DMS 273 (cell line): ENCODE data around the gene SLC28A1.

ENCODE experiments used
- DNase-seq: peaks from one replicate; lab custom pipeline; 2025; ENCODE audit not compliant: unreplicated experiment; lab: John Stamatoyannopoulos, UW

The SLC28A1 gene

GRCh38 chr15:84883916-84884781, at the start of gene SLC28A1:
Gene SLC28A1, plus strand, starts transcription at chr15:84884662. Its CDS starts 3,099 bp downstream, at chr15:84887761.
- DNase-seq: peak; percentile 8

- no peak for DNase-seq
Measured at GRCh38 chr15:84834969-84835368, 49.5 kb upstream of the SLC28A1 start.

- DNase-seq: no peak
Measured at GRCh38 chr15:84835661-84836337, 48.7 kb upstream of the SLC28A1 start.

DNA sequence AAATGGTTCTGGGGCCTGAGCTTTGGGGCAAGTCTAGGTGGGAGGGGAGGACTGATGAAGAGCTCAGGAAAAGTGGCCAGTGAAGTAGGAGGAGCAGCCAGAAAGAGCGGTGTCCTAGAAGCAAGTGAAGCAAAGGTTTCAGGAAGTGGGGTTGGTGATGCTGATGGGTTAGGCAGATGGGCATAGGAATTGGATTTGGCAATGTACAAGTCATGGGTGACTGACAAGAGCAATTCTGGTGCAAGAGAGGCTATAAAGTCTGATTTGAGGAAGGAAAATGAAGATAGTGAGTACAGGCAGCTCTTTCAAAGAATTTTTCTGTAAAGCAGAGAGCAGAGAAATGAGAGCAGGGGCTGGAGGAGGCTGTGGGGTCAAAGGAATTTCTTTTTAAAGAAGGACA, 47.6 kb upstream of the SLC28A1 start:
- no peak for DNase-seq

DNA sequence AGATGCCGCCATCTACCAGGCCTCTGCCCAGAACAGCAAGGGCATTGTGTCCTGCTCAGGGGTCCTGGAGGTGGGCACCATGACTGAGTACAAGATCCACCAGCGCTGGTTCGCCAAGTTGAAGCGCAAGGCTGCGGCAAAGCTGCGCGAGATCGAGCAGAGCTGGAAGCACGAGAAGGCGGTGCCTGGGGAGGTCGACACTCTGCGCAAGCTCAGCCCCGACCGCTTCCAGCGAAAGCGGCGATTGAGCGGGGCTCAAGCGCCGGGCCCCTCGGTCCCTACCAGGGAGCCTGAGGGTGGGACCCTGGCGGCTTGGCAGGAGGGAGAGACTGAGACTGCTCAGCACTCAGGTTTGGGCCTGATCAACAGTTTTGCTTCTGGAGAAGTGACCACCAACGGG, 44.7 kb upstream of the SLC28A1 start:
- DNase-seq: no peak

- no peak for DNase-seq
Measured at GRCh38 chr15:84840255-84840654, 44.2 kb upstream of the SLC28A1 start.

- DNase-seq: no peak
Measured at GRCh38 chr15:84840741-84841429, 43.6 kb upstream of the SLC28A1 start.

DNA sequence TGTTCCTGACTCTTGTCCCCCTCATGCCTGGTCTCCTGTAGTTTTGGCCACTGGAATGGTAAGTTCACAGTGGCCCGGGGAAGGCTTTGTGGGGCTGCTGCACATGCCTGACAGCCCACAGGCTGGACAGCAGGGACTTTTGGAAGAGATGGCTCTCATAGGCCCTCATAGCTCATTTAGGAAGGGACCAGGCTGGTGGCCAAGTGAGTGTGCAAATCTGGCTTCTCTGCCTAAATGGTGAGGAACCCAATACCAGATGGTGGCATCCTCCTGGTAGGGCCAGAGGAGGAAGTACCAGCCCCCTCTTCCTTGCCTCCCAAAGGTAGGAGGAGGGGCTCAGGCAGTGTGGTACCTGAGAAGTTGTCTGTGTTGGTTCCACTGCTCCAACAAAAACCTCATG, 41.7 kb upstream of the SLC28A1 start:
- no peak for DNase-seq

GRCh38 chr15:84844964-84845363, 39.5 kb upstream of the SLC28A1 start:
- no peak for DNase-seq

GRCh38 chr15:84845631-84846030, 38.8 kb upstream of the SLC28A1 start:
- DNase-seq: peak; percentile 66

DNA sequence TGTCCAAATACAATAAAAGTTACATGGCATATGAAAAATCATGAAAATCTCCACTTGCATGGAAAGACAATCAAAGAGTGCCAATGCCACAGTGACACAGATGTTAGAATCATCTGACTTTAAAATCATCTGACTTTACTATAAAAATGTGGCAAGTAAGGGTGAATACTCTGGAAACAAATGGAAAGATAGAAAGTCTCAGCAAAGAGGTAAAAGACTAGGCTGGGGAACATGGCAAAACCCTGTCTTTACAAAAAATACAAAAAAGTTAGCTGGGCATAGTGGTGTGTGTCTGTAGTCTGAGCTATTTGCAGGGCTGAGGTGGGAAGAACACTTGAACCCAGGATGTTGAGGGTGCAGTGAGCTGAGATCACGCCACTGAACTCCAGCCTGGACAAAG, 38.2 kb upstream of the SLC28A1 start:
- no peak for DNase-seq

DNA sequence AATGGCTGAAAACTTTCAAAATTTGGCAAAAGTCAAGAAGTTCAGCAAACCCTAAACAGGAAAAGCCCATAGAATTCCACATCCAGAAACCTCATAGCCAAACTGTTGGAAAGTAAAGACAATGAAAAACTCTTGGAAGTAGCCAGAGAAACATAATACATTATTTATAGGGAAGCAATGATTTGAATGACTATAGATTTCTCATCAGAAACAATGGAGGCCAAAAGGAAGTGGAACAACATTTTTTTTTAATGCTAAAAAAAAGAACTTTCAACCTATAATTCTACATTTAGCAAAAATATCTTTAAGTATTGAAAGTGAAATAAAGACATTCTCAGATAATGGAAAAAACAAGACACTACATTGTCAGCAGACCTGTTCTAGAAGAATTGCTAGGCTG, 37.1 kb upstream of the SLC28A1 start:
- DNase-seq: no peak

GRCh38 chr15:84852212-84852611, 32.2 kb upstream of the SLC28A1 start:
- DNase-seq: no peak

GRCh38 chr15:84855136-84855535, 29.3 kb upstream of the SLC28A1 start:
- DNase-seq: no peak

GRCh38 chr15:84855765-84856164, 28.7 kb upstream of the SLC28A1 start:
- DNase-seq: no peak

GRCh38 chr15:84856731-84857417, 27.6 kb upstream of the SLC28A1 start:
- DNase-seq: no peak

- no peak for DNase-seq
Measured at GRCh38 chr15:84857418-84858004, 27.0 kb upstream of the SLC28A1 start.

GRCh38 chr15:84858231-84858630, 26.2 kb upstream of the SLC28A1 start:
- no peak for DNase-seq

DNA sequence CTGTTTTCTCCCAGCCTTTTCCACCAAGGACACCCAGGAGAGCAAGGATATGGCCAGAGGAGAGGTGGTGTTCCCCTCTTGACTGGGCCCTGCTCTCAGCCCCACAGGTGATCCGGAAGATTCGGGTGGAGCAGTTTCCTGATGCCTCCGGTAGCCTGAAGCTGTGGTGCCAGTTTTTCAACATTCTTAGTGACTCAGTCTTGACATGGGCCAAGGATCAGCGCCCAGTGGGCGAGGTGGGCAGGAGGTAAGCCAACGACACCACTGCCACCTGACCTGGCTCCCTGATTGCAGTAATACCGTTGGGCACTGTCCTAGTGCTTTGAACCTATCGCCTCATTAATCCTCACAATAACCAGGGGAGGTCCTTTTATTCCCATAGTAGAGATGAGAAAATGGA, 25.3 kb upstream of the SLC28A1 start:
- no peak for DNase-seq

DNA sequence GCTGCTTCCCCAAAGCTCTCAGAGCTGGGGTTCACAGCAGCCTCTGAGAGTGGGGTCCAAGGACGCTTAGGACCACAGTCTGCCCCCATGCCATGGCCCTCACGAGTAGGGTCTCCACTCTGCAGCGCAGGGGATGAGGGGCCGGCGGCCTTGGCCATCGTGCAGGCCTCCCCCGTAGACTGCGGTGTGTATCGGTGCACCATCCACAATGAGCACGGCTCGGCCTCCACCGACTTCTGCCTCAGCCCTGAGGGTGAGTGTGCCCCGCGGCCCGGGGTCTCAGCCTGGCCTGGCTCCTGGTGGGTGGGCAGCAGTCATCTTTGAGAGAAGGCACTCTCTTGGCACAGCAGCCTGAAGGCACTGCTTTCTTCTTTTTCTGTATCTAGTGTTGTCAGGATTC, 24.8 kb upstream of the SLC28A1 start:
- no peak for DNase-seq

DNA sequence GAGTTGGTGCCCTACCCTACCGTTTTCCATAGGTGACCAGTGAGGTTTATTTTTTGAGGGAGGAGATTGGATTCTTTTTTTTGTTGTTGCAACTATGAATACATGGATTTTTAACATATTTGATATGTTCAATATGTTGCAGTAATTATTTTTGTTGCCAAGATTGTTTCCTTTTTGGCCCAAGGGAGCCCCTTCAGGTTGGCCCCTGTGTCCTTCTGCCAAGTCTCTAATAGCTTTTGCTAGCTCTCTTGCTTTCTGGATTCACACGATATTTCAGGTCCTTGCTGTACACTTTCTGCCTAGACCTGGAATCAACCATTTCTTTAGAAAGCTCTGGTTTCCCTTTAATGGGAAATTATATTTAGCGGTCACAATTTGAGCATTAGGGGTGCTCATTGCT, 22.7 kb upstream of the SLC28A1 start:
- no peak for DNase-seq
